Measurements from ENCODE around the gene PRODH2. TPM values are rescaled to one million over a fixed set of nuclear protein-coding genes. Genes with fewer than 3 reads are reported as not detected.

PRODH2 gene
- total and polyA plus RNA-seq, 2 of the 13 experiments (the other 11 are each of a cell fraction or from before 2014, with no cell fraction given): 86.7 to 118 TPM

GRCh38 chr19:35767288-35768081 lies 45.2 kb downstream of the PRODH2 start (continued):
- 0 out of 2 replicates have a peak, but pooled peaks have one; percentile 24 for TF ChIP-seq GFI1 (CRISPR knock-in tag; IDR thresholded peaks at IDR 0.05; ENCODE audit: borderline replicate concordance)
- TF ChIP-seq ZFY (CRISPR knock-in tag; IDR thresholded peaks at IDR 0.05): peak; percentile 57; the same call in 1 of the 2 replicates
- TF ChIP-seq HNF1B (CRISPR knock-in tag; IDR thresholded peaks at IDR 0.05): 0 out of 2 replicates have a peak, but pooled peaks have one; percentile 19
- no peak for TF ChIP-seq HIVEP1 (CRISPR knock-in tag; IDR thresholded peaks at IDR 0.05)
- TF ChIP-seq ZNF687 (CRISPR knock-in tag; IDR thresholded peaks at IDR 0.05): peak; percentile 73
- TF ChIP-seq LRRFIP1 (CRISPR knock-in tag; conservative IDR thresholded peaks at IDR 0.05): no peak
- TF ChIP-seq SOX6 (IDR thresholded peaks at IDR 0.05): no peak
- peak; percentile 47; the same call in 1 of the 2 replicates for TF ChIP-seq SOX6 (CRISPR knock-in tag; IDR thresholded peaks at IDR 0.05)
- 0 out of 2 replicates have a peak, but pooled peaks have one; percentile 18 for TF ChIP-seq FOXA3 (CRISPR knock-in tag; IDR thresholded peaks at IDR 0.05)
- TF ChIP-seq ZNF281 (CRISPR knock-in tag; IDR thresholded peaks at IDR 0.05; ENCODE audit: borderline replicate concordance): no peak
- TF ChIP-seq ZC3H13 (CRISPR knock-in tag; IDR thresholded peaks at IDR 0.05): no peak
- TF ChIP-seq NR2C2 (CRISPR knock-in tag; IDR thresholded peaks at IDR 0.05; ENCODE audit: borderline replicate concordance): 0 out of 2 replicates have a peak, but pooled peaks have one; percentile 22
- TF ChIP-seq MEIS2 (CRISPR knock-in tag; IDR thresholded peaks at IDR 0.05): peak; percentile 28; the same call in 1 of the 2 replicates
- no peak for TF ChIP-seq RNF2 (conservative IDR thresholded peaks at IDR 0.05; ENCODE audit: low read depth)
- no peak for TF ChIP-seq ZNF205 (CRISPR knock-in tag; IDR thresholded peaks at IDR 0.05)
- TF ChIP-seq IRF2 (CRISPR knock-in tag; IDR thresholded peaks at IDR 0.05): no peak
- TF ChIP-seq FOXO1 (CRISPR knock-in tag; IDR thresholded peaks at IDR 0.05): 0 out of 2 replicates have a peak, but pooled peaks have one; percentile 10
